HFFc6 (cell line): Measurements from ENCODE around the gene CTNNA3. TPM values are rescaled to one million over a fixed set of nuclear protein-coding genes. Genes with fewer than 3 reads are reported as not detected.

Experiments used
- DNase-seq: peaks from one replicate; pipeline ENCODE4 v3.0.0-alpha.2; 2018
- H3K27ac Mint-ChIP-seq: 2 replicates; pipeline ENCODE4 v1.8.0; 2020; ENCODE audit warnings: mild to moderate bottlenecking, mixed read lengths
- H3K27me3 Mint-ChIP-seq: 2 replicates; pipeline ENCODE4 v1.8.0; 2021; ENCODE audit warnings: mild to moderate bottlenecking, moderate library complexity, mixed read lengths; ENCODE audit not compliant: insufficient read depth
- H3K36me3 Mint-ChIP-seq: 2 replicates; pipeline ENCODE4 v1.8.0; 2021; ENCODE audit warnings: low read depth, mixed read lengths
- H3K4me1 Mint-ChIP-seq: 2 replicates; pipeline ENCODE4 v1.8.0; 2020; ENCODE audit warnings: low read depth, mixed read lengths
- H3K4me3 Mint-ChIP-seq: 2 replicates; pipeline ENCODE4 v1.8.0; 2020; ENCODE audit warnings: mild to moderate bottlenecking, moderate library complexity, mixed read lengths
- H3K9me3 Mint-ChIP-seq: 2 replicates; pipeline ENCODE4 v1.8.0; 2020; ENCODE audit warnings: mild to moderate bottlenecking, mixed read lengths
- total RNA-seq, 6 experiments: library from RNA; stranded (reverse); fragmentation: NEBNext Ultra II Directional; extraction: Animal tissue kit (Norgen Biotek cat#: 25700); gene quantifications; 2 replicates in 1 of 6; 3 replicates in 5 of 6; pipeline ENCODE4 v1.2.3, GENCODE V29; 2021
- TF ChIP-seq, protein P1 (sequence below): fragments of 200-600 bp; sonication (generic); IDR thresholded peaks from 2 replicates; pipeline ENCODE4 v1.5.0; 2021; ENCODE audit warnings: antibody characterized with exemption, mild to moderate bottlenecking

Gene CTNNA3
- total RNA-seq, 6 experiments from 2014 or later, result not detected

DNA sequence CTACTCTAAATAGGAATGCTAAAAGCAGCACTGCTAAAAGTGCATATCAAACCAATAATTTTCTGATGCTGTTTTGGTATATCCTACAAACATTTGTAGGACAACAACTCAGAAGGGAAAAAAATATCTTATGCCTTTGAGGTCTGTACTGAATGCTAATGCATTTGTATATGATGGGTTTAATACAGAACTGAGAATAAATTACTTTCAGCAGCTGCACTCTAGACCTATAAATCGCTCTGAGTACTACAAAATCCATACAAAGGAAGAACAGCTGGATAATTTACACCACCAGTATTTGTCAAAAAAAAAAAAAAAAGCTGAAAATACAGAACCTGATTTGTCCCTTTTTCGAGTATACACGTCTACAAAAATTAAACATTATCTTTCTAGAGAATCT is 426.2 kb downstream of the CTNNA3 start:
- no peaks in the 10 kb centered on the region for H3K27me3 Mint-ChIP-seq
- no peak overlapping the region for H3K27ac Mint-ChIP-seq
- no peaks in the 10 kb centered on the region for H3K4me1 Mint-ChIP-seq
- TF ChIP-seq, protein P1, sequence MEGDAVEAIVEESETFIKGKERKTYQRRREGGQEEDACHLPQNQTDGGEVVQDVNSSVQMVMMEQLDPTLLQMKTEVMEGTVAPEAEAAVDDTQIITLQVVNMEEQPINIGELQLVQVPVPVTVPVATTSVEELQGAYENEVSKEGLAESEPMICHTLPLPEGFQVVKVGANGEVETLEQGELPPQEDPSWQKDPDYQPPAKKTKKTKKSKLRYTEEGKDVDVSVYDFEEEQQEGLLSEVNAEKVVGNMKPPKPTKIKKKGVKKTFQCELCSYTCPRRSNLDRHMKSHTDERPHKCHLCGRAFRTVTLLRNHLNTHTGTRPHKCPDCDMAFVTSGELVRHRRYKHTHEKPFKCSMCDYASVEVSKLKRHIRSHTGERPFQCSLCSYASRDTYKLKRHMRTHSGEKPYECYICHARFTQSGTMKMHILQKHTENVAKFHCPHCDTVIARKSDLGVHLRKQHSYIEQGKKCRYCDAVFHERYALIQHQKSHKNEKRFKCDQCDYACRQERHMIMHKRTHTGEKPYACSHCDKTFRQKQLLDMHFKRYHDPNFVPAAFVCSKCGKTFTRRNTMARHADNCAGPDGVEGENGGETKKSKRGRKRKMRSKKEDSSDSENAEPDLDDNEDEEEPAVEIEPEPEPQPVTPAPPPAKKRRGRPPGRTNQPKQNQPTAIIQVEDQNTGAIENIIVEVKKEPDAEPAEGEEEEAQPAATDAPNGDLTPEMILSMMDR, result no peak
- H3K4me3 Mint-ChIP-seq, result no peak overlapping the region
- H3K36me3 Mint-ChIP-seq, result no peaks in the 10 kb centered on the region
- peaks cover 3% of the 10 kb centered on the region for H3K9me3 Mint-ChIP-seq
- no peak for DNase-seq

DNA sequence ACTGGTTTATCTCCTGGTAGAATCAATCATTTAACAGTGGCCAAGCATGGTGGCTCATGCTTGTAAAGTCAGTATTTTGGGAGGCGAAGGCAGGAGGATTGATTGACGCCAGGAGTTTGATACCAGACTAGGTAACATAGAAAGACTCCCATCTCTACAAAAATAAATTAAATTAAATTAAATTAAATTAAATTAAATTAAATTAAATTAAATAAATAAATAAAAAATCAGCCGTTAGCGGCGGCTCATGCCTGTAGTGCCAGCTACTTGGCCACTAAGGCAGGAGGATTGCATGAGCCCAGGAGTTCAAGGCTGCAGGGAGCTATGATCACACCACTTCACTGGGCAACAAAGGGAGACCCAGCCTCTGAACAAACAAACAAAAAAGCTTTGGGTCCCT is 427.8 kb downstream of the CTNNA3 start:
- no peak for DNase-seq
- Mint-ChIP-seq H3K9me3 (peaks cover 3% of the 10 kb centered on the region; the same call in 1 of the 2 replicates), H3K27me3 (no peaks in the 10 kb centered on the region), H3K27ac (no peak overlapping the region), H3K4me1 (no peaks in the 10 kb centered on the region), H3K4me3 (no peak overlapping the region), H3K36me3 (no peaks in the 10 kb centered on the region)
- TF ChIP-seq, protein P1, result no peak

DNA sequence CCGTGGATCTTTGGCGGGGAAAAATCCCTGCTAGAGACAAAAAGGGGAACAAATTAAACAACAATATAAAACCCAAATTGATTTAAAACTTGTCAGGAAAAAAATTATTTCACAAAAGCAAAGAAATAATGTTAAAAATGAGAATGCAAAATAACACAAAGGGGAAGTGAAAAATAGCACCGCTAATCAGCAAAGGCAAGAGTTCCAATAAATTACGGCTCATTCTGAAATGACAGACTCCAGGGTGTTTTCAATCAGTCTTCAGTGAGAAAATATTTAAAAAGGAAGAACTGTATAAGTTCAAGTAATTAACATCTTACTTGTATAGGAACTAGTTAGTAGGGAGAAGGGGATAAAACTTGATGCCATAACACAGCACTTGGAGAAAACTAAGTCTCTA is 433.3 kb downstream of the CTNNA3 start:
- no peaks in the 10 kb centered on the region for H3K36me3 Mint-ChIP-seq
- H3K9me3 Mint-ChIP-seq, result peaks cover 18% of the 10 kb centered on the region
- H3K4me1 Mint-ChIP-seq, result no peaks in the 10 kb centered on the region
- H3K27me3 Mint-ChIP-seq, result no peaks in the 10 kb centered on the region
- no peak overlapping the region for H3K27ac Mint-ChIP-seq
- TF ChIP-seq, protein P1, result no peak
- no peak overlapping the region for H3K4me3 Mint-ChIP-seq
- DNase-seq, result no peak

GRCh38 chr10:67261300-67261797 is 434.6 kb downstream of the CTNNA3 start:
- peaks cover 18% of the 10 kb centered on the region for H3K9me3 Mint-ChIP-seq
- no peak overlapping the region for H3K27ac Mint-ChIP-seq
- no peaks in the 10 kb centered on the region for H3K4me1 Mint-ChIP-seq
- DNase-seq, result no peak
- H3K36me3 Mint-ChIP-seq, result no peaks in the 10 kb centered on the region
- H3K4me3 Mint-ChIP-seq, result no peak overlapping the region
- no peaks in the 10 kb centered on the region for H3K27me3 Mint-ChIP-seq
- TF ChIP-seq, protein P1, result no peak

- H3K9me3 Mint-ChIP-seq, result peaks cover 18% of the 10 kb centered on the region
- no peak for DNase-seq
- no peak overlapping the region for H3K27ac Mint-ChIP-seq
- TF ChIP-seq, protein P1, result no peak
- no peaks in the 10 kb centered on the region for H3K27me3 Mint-ChIP-seq
- H3K4me1 Mint-ChIP-seq, result no peaks in the 10 kb centered on the region
- no peak overlapping the region for H3K4me3 Mint-ChIP-seq
- no peaks in the 10 kb centered on the region for H3K36me3 Mint-ChIP-seq
These were observed 436.6 kb downstream of the CTNNA3 start for GRCh38 chr10:67259319-67259929.
